Adipocyte (in vitro differentiated cells): Measurements from ENCODE around the gene CFAP90.

Experiments
- DNase-seq: peaks from one replicate; pipeline ENCODE4 v3.0.0-alpha.2; 2015; ENCODE audit warnings: low read depth
- H3K27me3 ChIP-seq: replicated peaks from 2 replicates; pipeline ENCODE4 v1.7.0; 2013; ENCODE audit warnings: mild to moderate bottlenecking, low read length, moderate library complexity; ENCODE audit not compliant: control insufficient read depth, insufficient read depth
- H3K36me3 ChIP-seq: 2 replicates; pipeline ENCODE4 v1.7.0; 2013; ENCODE audit warnings: low read length, mild to moderate bottlenecking, moderate library complexity; ENCODE audit not compliant: control insufficient read depth, insufficient read depth, severe bottlenecking
- H3K4me1 ChIP-seq: 2 replicates; pipeline ENCODE4 v1.7.0; 2013; ENCODE audit warnings: mild to moderate bottlenecking, low read length, moderate library complexity; ENCODE audit not compliant: control insufficient read depth, insufficient read depth
- H3K4me3 ChIP-seq: 2 replicates; pipeline ENCODE4 v1.7.0; 2013; ENCODE audit warnings: mild to moderate bottlenecking, low read length, moderate library complexity
- H3K9ac ChIP-seq: 2 replicates; pipeline ENCODE4 v1.7.0; 2013; ENCODE audit warnings: mild to moderate bottlenecking, low read length, moderate library complexity
- H3K9me3 ChIP-seq: 2 replicates; pipeline ENCODE4 v1.7.0; 2013; ENCODE audit warnings: mild to moderate bottlenecking, low read length, moderate library complexity; ENCODE audit not compliant: control insufficient read depth

The CFAP90 gene

GRCh38 chr5:7850395-7851239 is at the start of gene CFAP90:
Gene CFAP90 (minus strand): TSS chr5:7851133. CDS start chr5:7851021, 112 bp downstream.
- peak; percentile 67 for DNase-seq
- Histone ChIP-seq H3K4me3 (peak within 1 kb of the TSS; percentile 54), H3K4me1 (peaks cover 9% of the 10 kb centered on the region), H3K9me3 (no peaks in the 10 kb centered on the region), H3K9ac (no peak within 1 kb of the TSS), H3K27me3 (peaks cover 45% of the 10 kb centered on the region), H3K36me3 (no peaks in the 10 kb centered on the region)

- Histone ChIP-seq H3K4me3 (no peak overlapping the region), H3K4me1 (peaks cover 5% of the 10 kb centered on the region), H3K9me3 (no peaks in the 10 kb centered on the region), H3K27me3 (no peaks in the 10 kb centered on the region), H3K9ac (no peak overlapping the region), H3K36me3 (peaks cover 100% of the 10 kb centered on the region)
- peak; percentile 22 for DNase-seq
Observed at GRCh38 chr5:7897014-7897600, 46.2 kb upstream of the CFAP90 start.

GRCh38 chr5:7894860-7895259 is 43.9 kb upstream of the CFAP90 start:
- Histone ChIP-seq H3K4me1 (no peaks in the 10 kb centered on the region), H3K9ac (no peak overlapping the region), H3K27me3 (no peaks in the 10 kb centered on the region), H3K36me3 (peaks cover 92% of the 10 kb centered on the region), H3K4me3 (no peak overlapping the region), H3K9me3 (no peaks in the 10 kb centered on the region)
- no peak for DNase-seq

- no peaks in the 10 kb centered on the region for H3K27me3 ChIP-seq
- H3K4me1 ChIP-seq: no peaks in the 10 kb centered on the region
- no peak for DNase-seq
- H3K9me3 ChIP-seq: no peaks in the 10 kb centered on the region
- H3K36me3 ChIP-seq: peaks cover 92% of the 10 kb centered on the region
- H3K9ac ChIP-seq: no peak overlapping the region
- no peak overlapping the region for H3K4me3 ChIP-seq
Observed at GRCh38 chr5:7894439-7894838, 43.5 kb upstream of the CFAP90 start.

GRCh38 chr5:7888901-7889300 is 38.0 kb upstream of the CFAP90 start:
- no peak for DNase-seq
- no peaks in the 10 kb centered on the region for H3K27me3 ChIP-seq
- no peak overlapping the region for H3K9ac ChIP-seq
- H3K4me1 ChIP-seq: peaks cover 9% of the 10 kb centered on the region
- H3K4me3 ChIP-seq: no peak overlapping the region
- H3K9me3 ChIP-seq: no peaks in the 10 kb centered on the region
- peaks cover 63% of the 10 kb centered on the region for H3K36me3 ChIP-seq

GRCh38 chr5:7886849-7887475 is 36.0 kb upstream of the CFAP90 start:
- Histone ChIP-seq H3K36me3 (peaks cover 60% of the 10 kb centered on the region), H3K4me3 (no peak overlapping the region), H3K9me3 (no peaks in the 10 kb centered on the region), H3K9ac (no peak overlapping the region), H3K27me3 (no peaks in the 10 kb centered on the region), H3K4me1 (peaks cover 15% of the 10 kb centered on the region)
- DNase-seq: peak; percentile 81

- peak; percentile 9 for DNase-seq
- Histone ChIP-seq H3K9me3 (no peaks in the 10 kb centered on the region), H3K9ac (peak overlapping the region; percentile 2), H3K27me3 (no peaks in the 10 kb centered on the region), H3K4me1 (peaks cover 15% of the 10 kb centered on the region), H3K4me3 (no peak overlapping the region), H3K36me3 (peaks cover 68% of the 10 kb centered on the region)
Observed at GRCh38 chr5:7884491-7885267, 33.7 kb upstream of the CFAP90 start.

- Histone ChIP-seq H3K4me3 (no peak overlapping the region), H3K4me1 (peaks cover 27% of the 10 kb centered on the region), H3K27me3 (no peaks in the 10 kb centered on the region), H3K36me3 (peaks cover 64% of the 10 kb centered on the region), H3K9ac (no peak overlapping the region), H3K9me3 (no peaks in the 10 kb centered on the region)
- DNase-seq: no peak
Observed at GRCh38 chr5:7882926-7883325, 32.0 kb upstream of the CFAP90 start.

GRCh38 chr5:7881816-7882215 is 30.9 kb upstream of the CFAP90 start:
- no peak overlapping the region for H3K4me3 ChIP-seq
- H3K4me1 ChIP-seq: peaks cover 36% of the 10 kb centered on the region
- H3K27me3 ChIP-seq: no peaks in the 10 kb centered on the region
- no peak overlapping the region for H3K9ac ChIP-seq
- H3K36me3 ChIP-seq: peaks cover 68% of the 10 kb centered on the region
- DNase-seq: no peak
- no peaks in the 10 kb centered on the region for H3K9me3 ChIP-seq

- peaks cover 68% of the 10 kb centered on the region for H3K36me3 ChIP-seq
- H3K9me3 ChIP-seq: no peaks in the 10 kb centered on the region
- peaks cover 39% of the 10 kb centered on the region for H3K4me1 ChIP-seq
- no peak overlapping the region for H3K4me3 ChIP-seq
- DNase-seq: no peak
- H3K9ac ChIP-seq: no peak overlapping the region
- H3K27me3 ChIP-seq: no peaks in the 10 kb centered on the region
Observed at GRCh38 chr5:7881091-7881490, 30.2 kb upstream of the CFAP90 start.

GRCh38 chr5:7878381-7878873 is 27.5 kb upstream of the CFAP90 start:
- peaks cover 64% of the 10 kb centered on the region for H3K36me3 ChIP-seq
- H3K4me1 ChIP-seq: peaks cover 27% of the 10 kb centered on the region
- no peaks in the 10 kb centered on the region for H3K9me3 ChIP-seq
- H3K4me3 ChIP-seq: no peak overlapping the region
- no peaks in the 10 kb centered on the region for H3K27me3 ChIP-seq
- peak; percentile 37 for DNase-seq
- H3K9ac ChIP-seq: no peak overlapping the region
